MG63 (cell line): ENCODE data around the gene GLB1L3. TPM values are rescaled to one million over a fixed set of nuclear protein-coding genes. Genes with fewer than 3 reads are reported as not detected.

ENCODE experiments used
- DNase-seq: peaks from one replicate; pipeline ENCODE4 v3.0.0-alpha.2; 2020
- H3K27me3 ChIP-seq: fragments of 250-450 bp; sonication (Bioruptor Pico); 2 replicates; pipeline ENCODE4 v1.5.1; 2020; ENCODE audit warnings: mild to moderate bottlenecking, moderate library complexity
- H3K36me3 ChIP-seq: fragments of 250-450 bp; sonication (Bioruptor Pico); 2 replicates; pipeline ENCODE4 v1.5.1; 2020; ENCODE audit warnings: mild to moderate bottlenecking, moderate library complexity
- H3K4me3 ChIP-seq: fragments of 250-450 bp; sonication (Bioruptor Pico); 2 replicates; pipeline ENCODE4 v1.5.1; 2020; ENCODE audit warnings: mild to moderate bottlenecking, moderate library complexity
- H3K9me3 ChIP-seq: fragments of 250-450 bp; sonication (Bioruptor Pico); 2 replicates; pipeline ENCODE4 v1.5.1; 2020; ENCODE audit warnings: mild to moderate bottlenecking, moderate library complexity
- total RNA-seq: library from RNA; depleted of rRNA; stranded (reverse); fragments of >200 nt; shearing (Covaris generic); gene quantifications from 2 replicates; pipeline ENCODE4 v1.2.3, GENCODE V29; 2014; ENCODE audit warnings: low replicate concordance

The GLB1L3 gene
- total RNA-seq, 1 experiment from 2014 or later, result not detected

GRCh38 chr11:134328433-134328832 lies 52.3 kb downstream of the GLB1L3 start:
- peaks cover 2% of the 10 kb centered on the region; the same call in 1 of the 2 replicates for H3K27me3 ChIP-seq
- H3K36me3 ChIP-seq, result no peaks in the 10 kb centered on the region
- H3K4me3 ChIP-seq, result no peak overlapping the region
- no peak for DNase-seq
- H3K9me3 ChIP-seq, result no peaks in the 10 kb centered on the region

DNA sequence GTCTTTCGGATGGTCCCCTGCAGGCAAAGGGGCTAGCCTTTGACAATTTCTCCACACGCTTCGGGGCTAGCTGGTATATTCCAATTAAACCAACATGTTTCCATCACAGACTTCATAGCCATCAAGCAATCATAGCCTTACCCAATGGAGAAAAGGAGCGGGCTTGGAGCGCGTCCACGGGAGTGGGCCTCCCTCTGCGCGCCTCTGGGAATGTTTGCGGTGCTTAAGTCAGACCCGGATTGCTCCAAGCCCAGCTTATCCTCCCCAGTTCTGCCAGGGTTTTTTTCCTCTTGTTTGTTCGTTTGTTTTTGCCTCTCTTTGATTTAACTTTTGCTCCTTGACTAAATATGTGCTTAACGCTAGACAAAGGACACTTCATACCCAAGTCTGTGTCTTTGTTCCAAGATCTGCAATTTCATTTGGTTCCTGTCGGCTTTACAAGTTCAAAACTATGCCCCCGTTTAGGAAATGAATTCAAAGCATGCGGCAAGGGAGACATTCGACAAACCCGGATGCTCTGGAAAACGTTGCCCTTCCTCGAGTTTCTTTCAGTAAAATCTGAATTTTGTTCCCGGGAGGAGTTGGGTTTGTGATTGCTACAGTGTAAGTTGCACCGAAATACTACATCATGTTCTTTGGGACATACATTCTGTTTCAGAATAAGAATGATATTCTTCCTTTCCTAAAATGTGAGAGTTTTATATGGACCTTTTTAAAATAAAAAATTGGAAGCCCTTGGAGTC lies 54.6 kb downstream of the GLB1L3 start:
- H3K27me3 ChIP-seq, result peaks cover 2% of the 10 kb centered on the region; the same call in 1 of the 2 replicates
- no peaks in the 10 kb centered on the region for H3K36me3 ChIP-seq
- H3K4me3 ChIP-seq, result peak overlapping the region; percentile 24
- H3K9me3 ChIP-seq, result no peaks in the 10 kb centered on the region
- no peak for DNase-seq

DNA sequence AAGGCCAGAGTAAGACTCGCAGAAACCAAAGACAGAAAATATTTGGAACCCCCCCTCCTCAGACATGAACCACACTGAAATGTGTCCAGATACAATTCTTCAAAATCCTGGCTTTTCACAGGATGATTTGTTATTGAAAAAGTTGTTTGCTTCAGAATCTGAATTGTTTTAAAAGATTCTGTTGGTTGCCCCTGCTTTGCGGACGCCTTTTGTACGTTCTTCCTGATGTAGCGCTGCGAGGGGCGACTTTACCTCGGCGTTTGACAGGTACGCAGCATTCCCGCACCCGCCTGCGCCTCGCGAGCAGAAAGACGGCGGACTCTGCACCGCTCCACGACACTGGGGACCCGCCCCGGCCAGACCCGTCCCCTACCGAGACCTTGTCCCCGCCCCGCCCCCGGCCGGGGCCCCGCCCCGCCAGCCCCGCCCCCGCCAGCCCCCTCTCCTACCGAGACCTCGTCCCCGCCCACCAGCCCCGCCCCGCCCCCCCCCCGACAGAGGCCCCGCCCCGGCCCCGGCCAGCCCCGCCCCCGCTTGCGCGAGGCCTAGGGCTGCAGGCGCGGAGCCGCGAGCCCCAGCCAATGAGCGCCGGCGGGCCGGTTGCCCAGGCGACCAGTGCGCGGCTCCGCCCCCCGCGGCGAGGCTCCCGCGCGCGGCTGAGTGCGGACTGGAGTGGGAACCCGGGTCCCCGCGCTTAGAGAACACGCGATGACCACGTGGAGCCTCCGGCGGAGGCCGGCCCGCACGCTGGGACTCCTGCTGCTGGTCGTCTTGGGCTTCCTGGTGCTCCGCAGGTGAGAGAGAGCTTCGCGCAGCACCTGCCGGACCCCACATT lies 55.4 kb downstream of the GLB1L3 start, which contains the start of gene GLB1L2:
Gene GLB1L2 (plus strand): TSS at position 635 of the 835 bp plus-strand sequence. CDS start 74 bp downstream, at position 709.
- H3K27me3 ChIP-seq, result 0 out of 2 replicates have a peak, but pooled peaks cover 2% of the 10 kb centered on the region
- H3K4me3 ChIP-seq, result peak within 1 kb of the TSS; percentile 40
- peak; percentile 49 for DNase-seq
- H3K36me3 ChIP-seq, result no peaks in the 10 kb centered on the region
- no peaks in the 10 kb centered on the region for H3K9me3 ChIP-seq

DNA sequence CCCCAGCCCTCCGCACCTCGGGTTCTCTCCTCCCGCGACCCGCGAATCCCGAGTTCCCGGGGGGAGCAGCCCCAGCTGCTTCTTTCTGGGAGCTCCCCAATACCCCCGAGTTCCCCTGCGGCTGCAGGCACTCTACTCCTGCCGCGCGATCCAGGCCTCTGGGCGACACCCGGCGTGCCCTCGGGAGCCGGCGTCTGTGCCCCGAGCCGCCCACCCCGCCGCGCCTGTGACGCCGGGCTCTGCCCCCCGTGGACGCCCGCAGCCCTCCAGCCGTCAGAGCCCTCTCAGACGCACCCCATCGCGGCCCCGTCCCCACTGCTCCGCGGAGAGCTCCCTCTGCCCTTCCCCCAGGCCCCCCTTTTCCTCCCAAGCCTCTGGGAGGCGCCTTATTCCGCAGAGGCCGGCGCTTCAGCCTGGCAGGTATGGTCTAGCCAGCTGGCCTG lies 56.0 kb downstream of the GLB1L3 start:
- H3K4me3 ChIP-seq, result peak overlapping the region; percentile 40
- DNase-seq, result no peak

DNA sequence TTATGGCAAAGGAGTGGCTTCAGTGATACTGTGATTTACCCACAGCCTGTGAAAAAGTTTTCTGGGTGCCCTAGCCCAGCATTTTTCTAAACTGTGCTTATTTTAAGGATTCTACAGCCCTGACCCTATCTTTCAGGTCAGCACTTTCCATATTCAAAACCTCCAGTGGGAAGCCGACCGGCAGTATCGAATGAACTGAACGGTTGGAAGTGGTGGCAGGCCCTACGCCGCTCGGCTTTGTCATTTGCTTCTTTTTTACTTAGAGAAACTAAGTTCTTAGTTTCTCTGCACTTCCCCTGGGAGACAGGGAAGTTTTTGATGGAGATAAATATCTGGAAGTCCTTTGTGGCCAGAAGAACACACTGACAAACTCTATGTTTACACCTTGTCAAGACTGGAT lies 56.6 kb downstream of the GLB1L3 start:
- DNase-seq, result no peak
- H3K9me3 ChIP-seq, result no peaks in the 10 kb centered on the region
- H3K36me3 ChIP-seq, result no peaks in the 10 kb centered on the region
- 0 out of 2 replicates have a peak, but pooled peaks cover 2% of the 10 kb centered on the region for H3K27me3 ChIP-seq
- H3K4me3 ChIP-seq, result no peak overlapping the region

More for the DNA sequence above, 56.0 kb downstream of the GLB1L3 start:
- Histone ChIP-seq H3K9me3 (no peaks in the 10 kb centered on the region), H3K36me3 (no peaks in the 10 kb centered on the region), H3K27me3 (0 out of 2 replicates have a peak, but pooled peaks cover 2% of the 10 kb centered on the region)

DNA sequence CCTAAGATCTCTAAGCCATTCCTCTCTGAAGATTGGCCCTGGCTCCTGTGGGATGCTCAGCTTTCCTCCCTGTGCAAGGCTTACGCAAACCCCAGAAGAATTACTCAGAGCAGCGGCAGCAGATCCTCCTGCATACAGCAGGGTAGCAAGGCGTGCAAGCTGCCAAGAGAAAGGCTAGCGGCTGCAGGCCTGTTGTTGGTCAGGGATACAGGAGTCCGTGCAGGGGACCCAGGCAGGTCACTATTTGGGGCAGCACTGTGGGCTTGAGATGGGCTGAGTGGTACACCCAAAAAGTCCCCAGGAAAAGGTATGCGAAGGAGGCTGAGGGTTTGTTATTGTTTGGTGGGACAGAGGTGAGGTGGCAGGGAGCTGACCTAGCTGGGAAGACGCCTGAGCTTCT lies 57.1 kb downstream of the GLB1L3 start:
- no peak overlapping the region for H3K4me3 ChIP-seq
- H3K36me3 ChIP-seq, result no peaks in the 10 kb centered on the region
- no peak for DNase-seq
- H3K9me3 ChIP-seq, result no peaks in the 10 kb centered on the region
- 0 out of 2 replicates have a peak, but pooled peaks cover 2% of the 10 kb centered on the region for H3K27me3 ChIP-seq

DNA sequence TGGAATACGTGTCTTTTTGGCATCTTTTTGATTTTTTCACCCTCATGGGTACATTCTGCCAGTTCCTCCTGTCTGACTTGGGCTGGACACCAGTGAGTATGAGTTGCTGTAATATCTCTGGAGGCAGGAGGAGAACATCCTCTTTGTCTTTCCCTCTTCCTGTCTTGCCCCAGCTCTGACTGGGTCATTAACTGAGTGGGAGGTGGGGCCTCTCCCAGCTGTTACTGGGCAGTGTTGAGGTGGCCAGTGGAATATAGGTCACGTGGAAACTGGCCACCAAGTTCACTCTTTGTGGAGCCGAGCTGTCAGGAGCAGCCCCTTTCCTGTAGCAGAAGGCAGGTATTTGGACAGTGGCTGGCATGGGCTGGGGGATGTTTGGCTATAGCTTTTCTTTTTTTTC lies 57.8 kb downstream of the GLB1L3 start:
- DNase-seq, result no peak
- Histone ChIP-seq H3K27me3 (0 out of 2 replicates have a peak, but pooled peaks cover 2% of the 10 kb centered on the region), H3K4me3 (no peak overlapping the region), H3K36me3 (no peaks in the 10 kb centered on the region), H3K9me3 (no peaks in the 10 kb centered on the region)

DNA sequence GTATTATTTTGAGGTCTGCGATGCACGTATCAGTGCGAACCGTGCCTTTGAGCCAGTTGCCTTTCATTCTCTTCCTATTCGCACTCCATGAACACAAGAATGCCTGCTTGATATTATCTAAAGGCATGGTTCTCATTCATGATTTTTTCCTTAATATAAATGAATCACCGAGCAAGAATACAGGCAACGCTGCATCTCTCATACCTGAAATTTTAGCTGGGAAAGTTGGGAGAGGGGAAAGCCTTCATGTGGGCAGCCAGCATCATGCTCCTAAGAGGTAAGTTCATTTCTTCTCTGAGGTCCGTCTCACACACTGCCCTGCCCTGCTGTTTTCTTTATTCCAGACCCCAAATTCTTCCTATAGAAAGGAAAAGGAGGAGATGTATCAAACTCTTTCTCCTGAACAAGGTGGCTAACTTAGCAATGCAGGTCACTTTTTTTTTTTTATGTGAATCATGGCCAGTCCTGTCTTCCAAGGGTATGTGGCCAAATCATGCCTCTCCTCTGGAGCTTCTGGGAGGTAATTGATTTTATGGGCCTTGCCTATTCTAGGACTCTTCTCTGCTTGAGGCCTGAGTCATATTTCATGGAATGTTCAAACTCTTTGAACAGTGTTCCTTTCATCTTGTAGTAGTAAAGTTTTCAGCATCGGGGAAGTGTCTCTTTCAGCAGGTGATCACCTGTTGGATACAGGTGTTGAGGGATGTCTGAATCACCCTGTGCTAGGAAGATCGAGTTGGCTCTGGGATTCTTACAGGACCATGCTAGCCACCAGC lies 58.8 kb downstream of the GLB1L3 start:
- H3K36me3 ChIP-seq, result no peaks in the 10 kb centered on the region
- no peak overlapping the region for H3K4me3 ChIP-seq
- H3K9me3 ChIP-seq, result no peaks in the 10 kb centered on the region
- DNase-seq, result no peak
- 0 out of 2 replicates have a peak, but pooled peaks cover 2% of the 10 kb centered on the region for H3K27me3 ChIP-seq

GRCh38 chr11:134337051-134337450 lies 60.9 kb downstream of the GLB1L3 start:
- Histone ChIP-seq H3K36me3 (no peaks in the 10 kb centered on the region), H3K27me3 (0 out of 2 replicates have a peak, but pooled peaks cover under 1% of the 10 kb centered on the region)

DNA sequence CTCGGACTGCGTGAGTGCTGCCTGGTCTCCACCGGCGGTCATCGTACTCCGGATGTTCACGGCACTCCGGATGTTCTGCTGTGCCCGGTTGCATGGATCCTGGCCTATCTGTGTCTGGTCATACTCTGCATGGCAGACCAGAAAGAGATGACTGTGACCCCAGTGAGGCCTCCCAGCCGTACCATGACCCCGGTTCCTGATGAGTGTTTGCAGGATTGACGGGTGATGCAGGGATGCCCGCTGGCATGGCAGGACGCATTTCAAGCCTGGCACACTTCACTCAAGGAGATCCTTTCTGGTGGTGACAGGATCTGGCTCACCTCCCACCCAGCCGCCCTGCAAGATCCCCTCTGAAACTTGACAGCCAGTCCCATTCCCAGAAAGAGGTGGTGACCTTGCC lies 61.9 kb downstream of the GLB1L3 start:
- no peak overlapping the region for H3K4me3 ChIP-seq
- DNase-seq, result no peak
- H3K36me3 ChIP-seq, result no peaks in the 10 kb centered on the region
- H3K9me3 ChIP-seq, result no peaks in the 10 kb centered on the region
- H3K27me3 ChIP-seq, result no peaks in the 10 kb centered on the region

More at GRCh38 chr11:134337051-134337450, 60.9 kb downstream of the GLB1L3 start:
- H3K9me3 ChIP-seq, result no peaks in the 10 kb centered on the region
- no peak for DNase-seq
- H3K4me3 ChIP-seq, result no peak overlapping the region

DNA sequence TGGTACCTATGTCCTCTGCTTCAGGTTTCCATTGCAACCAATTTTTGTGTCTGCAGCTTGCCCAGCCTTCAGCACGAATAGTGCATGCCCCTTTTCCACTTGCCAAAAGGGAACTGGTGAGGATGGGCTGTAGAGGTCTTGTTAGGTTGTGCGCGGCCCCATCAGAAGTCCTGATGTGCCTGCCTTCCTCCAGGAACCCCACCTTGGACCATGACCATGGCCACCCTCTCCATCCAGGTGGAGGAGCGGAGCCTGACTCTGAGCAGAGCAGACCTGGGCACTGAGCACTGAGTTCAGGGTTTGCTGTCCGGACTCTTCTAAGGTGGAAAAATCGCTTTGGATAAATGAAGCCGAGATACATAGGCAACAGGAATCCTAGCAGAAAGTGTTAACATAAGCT lies 62.5 kb downstream of the GLB1L3 start:
- no peak overlapping the region for H3K4me3 ChIP-seq
- DNase-seq, result no peak

DNA sequence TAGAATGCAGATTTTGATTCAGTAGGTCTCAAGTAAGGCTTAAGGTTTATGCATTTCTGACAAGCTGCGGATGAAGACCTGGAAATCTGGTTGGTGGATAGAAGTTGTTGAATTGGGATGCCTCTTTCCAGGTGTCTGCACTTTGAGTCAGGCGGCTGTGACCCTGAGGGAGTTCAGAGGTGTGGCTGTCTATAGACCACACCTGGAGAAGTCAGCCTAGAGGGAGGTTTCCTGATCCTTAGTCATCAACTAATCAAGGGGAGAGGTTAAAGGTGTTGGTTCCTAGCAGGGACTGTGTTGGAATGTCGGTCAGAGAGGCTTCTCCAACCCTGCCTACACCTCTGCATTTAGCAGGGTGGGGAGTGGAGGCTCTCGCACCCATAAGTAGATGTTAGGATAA lies 63.6 kb downstream of the GLB1L3 start:
- no peaks in the 10 kb centered on the region for H3K36me3 ChIP-seq
- H3K9me3 ChIP-seq, result no peaks in the 10 kb centered on the region
- no peak overlapping the region for H3K4me3 ChIP-seq
- no peaks in the 10 kb centered on the region for H3K27me3 ChIP-seq
- no peak for DNase-seq

More for the DNA sequence above, 62.5 kb downstream of the GLB1L3 start:
- Histone ChIP-seq H3K36me3 (no peaks in the 10 kb centered on the region), H3K27me3 (no peaks in the 10 kb centered on the region), H3K9me3 (no peaks in the 10 kb centered on the region)

DNA sequence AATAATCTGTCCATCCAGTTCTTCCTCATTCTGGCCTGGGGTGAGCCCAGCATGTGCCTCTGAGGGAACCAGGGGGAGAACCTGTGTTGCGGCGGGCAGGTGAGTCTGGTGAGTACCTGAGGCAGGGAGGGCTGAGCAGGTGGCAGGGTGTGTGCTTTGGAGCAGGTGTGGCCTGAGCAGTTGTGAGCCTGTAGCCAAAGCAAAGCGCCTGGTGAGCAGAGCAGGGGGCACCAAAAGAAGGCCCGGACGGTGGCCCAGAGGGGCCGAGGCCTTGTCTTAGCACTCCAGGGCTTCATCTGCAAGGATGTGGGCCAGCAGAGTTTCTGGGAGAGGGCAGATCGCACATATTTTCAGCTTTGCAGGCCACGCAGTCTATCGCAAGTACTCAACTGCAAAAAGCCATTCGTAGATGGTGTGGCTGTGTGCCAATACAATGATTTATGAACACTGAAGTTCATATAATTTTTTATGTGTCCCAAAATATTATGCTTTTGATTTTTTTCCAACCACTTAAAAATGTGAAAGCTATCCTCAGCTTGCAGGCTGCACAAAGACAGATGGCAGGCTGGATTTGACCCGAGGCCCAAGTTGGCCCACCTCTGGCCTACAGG lies 64.3 kb downstream of the GLB1L3 start:
- Histone ChIP-seq H3K4me3 (no peak overlapping the region), H3K9me3 (no peaks in the 10 kb centered on the region), H3K36me3 (no peaks in the 10 kb centered on the region), H3K27me3 (no peaks in the 10 kb centered on the region)
- DNase-seq, result no peak

DNA sequence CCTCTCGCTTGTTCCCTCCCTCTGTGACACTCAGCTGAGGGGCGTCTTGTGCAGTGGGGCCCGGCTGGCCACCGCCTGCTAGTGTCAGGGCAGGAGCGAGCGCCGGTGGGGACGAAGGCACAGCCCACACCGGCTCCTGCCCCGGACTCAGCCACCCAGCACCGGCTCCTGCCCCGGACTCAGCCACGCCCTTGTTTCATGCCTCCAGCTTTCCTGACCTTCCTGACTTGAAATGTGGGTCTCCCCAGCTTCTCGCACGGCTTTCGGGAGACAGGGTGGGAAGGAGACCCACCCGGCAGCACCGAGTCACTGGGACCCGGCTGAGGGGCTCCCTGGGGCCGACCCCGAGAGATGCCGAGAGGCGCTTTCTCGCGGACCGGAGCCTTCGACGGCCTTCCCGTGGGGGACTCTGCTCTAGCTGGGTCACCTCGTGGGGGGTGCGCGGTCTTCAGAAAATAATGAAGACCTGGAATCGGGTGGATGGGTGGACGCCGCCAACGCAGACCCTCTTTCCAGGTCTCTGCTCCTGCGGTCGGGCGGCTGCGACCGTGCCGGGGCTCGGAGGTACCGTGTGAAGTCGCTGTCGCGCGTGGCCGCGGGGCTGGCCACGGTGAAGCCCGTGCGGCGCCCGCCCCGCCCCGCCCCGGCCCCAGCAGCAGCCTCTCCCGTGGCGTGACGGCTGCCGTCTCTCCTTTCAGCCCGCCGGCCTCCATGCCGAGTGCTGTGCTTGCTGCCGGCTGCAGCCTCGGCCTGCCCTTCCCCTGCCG lies 65.8 kb downstream of the GLB1L3 start:
- no peak for DNase-seq

DNA sequence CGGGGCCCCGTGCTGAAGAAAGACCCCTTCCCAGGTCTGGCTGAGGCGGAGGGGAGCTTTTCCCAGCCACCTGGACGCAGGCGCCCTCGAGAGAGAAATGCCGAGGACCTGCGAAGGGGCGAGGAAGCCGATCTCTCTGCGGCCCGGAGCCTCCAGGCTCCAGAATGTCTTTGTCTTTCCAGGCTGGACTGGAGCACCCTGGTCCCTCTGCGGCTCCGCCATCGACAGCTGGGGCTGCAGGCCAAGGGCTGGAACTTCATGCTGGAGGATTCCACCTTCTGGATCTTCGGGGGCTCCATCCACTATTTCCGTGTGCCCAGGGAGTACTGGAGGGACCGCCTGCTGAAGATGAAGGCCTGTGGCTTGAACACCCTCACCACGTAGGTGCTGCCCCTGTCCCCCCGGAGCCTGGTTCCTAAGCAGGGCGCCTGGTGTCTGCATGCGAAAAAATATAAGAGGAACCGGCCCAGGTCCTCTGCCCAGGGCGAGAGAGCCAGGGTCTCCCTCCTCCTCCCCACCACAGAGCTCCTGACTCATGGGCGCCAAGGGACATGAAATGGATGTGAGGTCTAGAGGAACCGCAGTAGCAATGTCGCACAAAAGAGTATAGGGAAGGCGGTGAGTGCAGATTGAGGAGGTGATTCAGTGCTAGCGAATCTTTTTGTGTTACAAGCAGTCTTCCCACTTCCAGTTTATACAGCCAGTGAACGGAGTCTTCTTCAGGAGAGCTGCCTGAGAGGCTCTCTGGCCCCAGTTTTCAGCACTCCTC lies 66.6 kb downstream of the GLB1L3 start:
- no peak for DNase-seq
- H3K27me3 ChIP-seq, result no peaks in the 10 kb centered on the region
- H3K9me3 ChIP-seq, result no peaks in the 10 kb centered on the region
- H3K4me3 ChIP-seq, result no peak overlapping the region
- H3K36me3 ChIP-seq, result no peaks in the 10 kb centered on the region

More for the DNA sequence above, 65.8 kb downstream of the GLB1L3 start:
- Histone ChIP-seq H3K9me3 (no peaks in the 10 kb centered on the region), H3K4me3 (no peak overlapping the region), H3K27me3 (no peaks in the 10 kb centered on the region), H3K36me3 (no peaks in the 10 kb centered on the region)
